NCI-H1048 (cell line): ENCODE measurements around the gene BIRC2.

Source experiments
- DNase-seq: peaks from one replicate; lab custom pipeline; 2025; lab: John Stamatoyannopoulos, UW

The BIRC2 gene

DNA sequence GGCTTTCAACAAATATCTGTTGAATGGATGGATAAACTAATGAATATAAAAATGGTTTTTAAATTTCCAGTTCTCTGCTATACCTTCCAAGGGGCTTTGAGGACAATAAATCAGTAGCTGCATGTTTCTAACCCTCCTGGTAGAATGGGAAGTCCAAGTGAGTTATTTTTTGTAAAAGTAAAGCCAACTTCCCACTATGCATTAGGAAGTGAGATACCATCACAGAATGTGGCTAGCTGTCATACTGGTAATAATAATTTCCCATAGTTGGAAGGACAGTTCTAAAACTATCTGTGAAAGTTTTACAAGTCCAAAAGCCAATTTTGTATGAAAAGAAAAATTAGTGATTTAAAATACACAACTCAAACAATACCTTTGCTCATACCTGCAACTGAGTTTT, 55.5 kb downstream of the BIRC2 start:
- DNase-seq = no peak

DNA sequence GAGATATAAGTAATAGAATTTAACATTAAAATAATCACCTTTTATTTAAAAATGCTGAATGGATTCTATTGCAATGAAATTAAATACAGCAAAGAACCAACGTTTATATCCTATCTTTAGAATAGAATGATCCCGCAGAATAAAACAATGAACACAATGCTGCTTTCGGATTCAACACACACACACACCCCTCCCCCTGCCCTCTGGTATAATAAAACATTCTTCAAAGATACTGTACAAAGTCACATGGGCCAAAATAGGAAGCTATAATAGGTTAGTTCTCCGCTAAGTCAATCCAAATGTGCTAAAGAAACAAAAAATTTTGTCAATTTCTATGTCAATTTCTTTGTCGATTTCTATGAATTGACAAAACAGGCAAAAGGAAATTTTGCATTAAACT, 58.5 kb downstream of the BIRC2 start:
- no peak for DNase-seq

DNA sequence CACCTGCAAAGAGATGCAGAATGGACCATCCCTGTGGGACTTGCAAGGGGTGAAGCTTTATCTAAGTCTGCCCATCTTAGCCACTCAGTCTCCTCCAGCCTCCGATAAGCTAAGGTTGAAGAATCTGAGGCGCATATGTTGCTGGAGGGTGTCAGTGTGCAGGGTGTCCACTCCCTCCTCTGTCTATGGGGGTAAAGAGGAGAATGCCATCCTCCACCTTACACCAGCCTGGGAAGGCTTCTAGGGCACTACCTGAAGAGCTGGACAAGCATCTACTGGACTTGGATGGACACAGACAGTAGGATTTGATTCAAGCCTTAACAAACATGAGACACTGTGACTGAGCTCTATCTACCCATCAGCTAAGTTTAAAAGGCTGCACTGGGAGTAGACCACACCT, 59.1 kb downstream of the BIRC2 start:
- DNase-seq = no peak

DNA sequence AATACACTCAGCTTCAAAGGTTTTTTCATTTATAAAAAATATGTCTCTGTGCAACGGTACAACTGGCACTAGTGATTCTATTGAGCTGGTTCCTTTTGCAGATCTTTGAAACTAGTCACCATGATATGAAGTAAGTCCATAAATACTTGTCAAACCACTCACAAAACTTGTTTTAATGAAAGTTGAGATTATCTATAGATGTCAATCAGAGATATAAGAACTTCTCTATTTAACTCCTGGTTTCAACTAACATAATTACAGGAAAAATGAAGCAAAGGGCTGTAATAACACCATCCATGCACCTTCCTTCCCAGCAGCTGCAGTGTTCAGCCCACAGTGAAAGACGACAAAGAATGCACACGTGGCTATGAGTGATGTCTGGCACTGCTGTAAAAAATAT, 60.9 kb downstream of the BIRC2 start:
- DNase-seq = no peak

DNA sequence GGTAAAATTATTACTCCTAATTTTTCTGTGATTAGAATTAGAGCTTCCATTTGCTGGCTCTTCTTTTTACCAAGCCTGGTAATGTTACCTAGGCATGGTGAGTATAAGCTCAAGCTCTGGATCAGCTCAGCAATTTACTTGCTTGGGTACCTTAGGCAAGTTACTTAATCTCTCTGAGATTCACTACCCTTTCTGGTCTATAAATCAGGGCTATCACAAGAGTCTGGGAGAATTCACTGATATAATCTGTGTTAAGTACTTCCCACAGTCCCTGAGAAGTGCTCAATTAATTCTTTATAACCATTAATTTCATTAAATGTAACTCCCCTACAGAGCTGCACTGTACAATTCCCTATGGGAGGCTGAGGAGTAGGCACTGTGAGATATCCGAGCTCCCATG, 61.3 kb downstream of the BIRC2 start:
- DNase-seq = no peak

DNA sequence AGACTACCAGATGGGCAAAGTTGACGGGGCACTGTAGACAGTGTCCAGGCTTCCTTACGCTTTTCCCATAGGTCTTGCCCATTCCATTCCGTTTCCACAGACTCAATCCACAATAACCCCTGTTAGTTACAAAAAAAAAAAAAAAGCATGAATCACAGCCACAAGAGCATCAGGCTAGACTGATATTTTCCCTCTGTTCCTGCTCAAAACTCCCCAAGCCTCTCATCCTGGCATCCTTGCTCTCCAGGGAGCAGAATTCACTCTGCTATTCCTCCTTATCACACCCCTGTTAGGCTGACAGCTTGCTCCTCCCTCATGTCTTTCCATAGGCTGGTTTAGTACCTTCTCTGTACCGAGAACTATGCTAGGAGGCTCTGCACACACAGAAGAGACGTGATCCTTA, 63.4 kb downstream of the BIRC2 start:
- no peak for DNase-seq

DNA sequence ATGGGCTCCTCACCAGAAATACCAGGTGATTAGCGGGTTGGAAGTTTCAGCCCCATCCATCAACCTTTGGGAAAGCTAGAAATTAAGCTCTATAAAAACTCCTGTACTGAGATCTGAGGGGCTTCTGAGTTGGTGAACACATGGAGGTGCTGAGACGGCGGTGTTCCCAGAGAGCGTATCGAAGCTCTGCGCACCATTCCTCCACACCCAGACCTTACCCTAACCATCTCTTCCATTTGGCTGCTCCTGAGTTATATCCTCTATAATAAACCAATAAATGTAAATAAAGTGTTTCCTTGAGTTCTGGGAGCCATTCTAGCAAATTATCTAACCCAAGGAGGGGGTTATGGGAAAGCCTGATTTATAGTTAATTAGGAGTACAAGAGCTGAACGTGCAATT, 64.1 kb downstream of the BIRC2 start:
- DNase-seq = no peak

DNA sequence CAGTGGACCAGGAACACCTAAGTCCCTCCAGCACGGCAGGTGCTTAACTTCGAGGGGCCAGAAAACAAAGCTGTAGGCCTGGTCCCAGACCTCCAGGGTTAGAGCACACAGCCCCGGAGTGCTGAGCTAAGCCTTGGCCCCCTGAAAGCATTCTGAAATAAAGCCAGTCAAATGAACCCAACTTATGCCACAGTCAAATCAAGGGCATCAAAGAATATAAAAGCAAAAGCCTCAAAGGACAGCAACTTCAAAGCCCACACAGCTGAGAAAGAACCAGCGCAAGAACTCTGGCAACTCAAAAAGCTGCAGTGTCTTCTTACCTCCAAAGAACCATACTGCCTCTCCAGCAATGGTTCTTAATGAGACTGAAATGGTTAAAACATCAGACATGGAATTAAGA, 66.5 kb downstream of the BIRC2 start:
- DNase-seq = no peak

DNA sequence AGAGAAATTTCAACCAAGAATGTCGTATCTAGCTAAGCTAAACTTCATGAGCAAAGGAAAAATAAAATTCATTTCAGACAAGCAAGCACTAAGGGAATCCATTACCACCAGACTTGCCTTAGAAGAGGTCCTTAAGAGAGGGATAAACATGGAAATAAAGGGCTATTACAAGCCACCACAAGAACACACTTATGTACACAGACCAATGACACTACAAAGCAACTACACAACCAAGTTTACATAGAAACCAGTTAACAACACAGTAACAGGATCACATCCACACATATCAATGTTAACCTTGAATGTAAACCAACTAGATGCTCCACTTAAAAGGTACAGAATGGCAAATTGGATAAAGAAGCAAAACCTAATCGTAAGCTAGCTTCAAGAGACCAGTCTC, 67.5 kb downstream of the BIRC2 start:
- DNase-seq = no peak

DNA sequence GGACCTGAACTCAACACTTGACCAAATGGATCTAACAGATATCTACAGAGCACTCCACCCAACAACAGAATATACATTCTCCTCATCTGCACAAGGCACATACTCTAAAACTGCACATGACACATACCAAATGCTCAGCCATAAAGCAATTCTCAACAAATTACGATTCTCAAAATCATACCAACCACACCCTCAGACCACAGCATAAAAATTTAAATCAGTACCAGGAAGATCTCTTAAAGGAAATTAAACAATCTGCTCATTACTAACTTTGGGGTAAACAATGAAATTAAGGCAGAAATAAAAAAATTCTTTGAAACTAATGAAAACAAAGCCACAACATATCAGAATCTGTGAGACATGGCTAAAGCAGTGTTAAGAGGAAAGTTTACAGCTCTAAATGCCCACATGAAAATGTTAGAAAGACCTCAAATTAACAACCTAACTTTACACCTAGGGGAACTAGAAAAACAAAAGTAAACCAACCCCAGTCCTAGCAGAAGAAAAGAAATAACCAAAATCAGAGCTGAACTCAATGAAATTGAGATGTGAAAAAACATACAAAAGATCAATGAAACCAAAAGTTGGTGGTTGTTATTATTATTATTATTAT, 68.4 kb downstream of the BIRC2 start:
- no peak for DNase-seq

DNA sequence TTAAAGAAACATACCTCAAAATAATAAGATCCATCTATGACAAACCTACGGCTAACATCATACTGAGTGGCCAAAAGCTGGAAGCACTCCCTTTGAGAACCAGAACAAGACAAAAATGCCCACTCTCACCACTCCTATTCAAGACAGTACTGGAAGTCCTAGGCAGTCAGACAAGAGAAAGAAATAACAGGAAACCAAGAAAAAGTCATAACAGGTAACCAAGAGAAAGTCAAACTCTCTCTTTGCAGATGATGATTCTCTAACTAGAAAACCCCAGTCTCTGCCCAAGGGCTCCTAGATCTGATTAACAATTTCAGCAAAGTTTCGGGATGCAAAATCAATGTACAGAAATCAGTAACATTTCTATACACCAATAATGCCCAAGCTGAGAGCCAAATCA, 70.0 kb downstream of the BIRC2 start:
- DNase-seq = no peak

DNA sequence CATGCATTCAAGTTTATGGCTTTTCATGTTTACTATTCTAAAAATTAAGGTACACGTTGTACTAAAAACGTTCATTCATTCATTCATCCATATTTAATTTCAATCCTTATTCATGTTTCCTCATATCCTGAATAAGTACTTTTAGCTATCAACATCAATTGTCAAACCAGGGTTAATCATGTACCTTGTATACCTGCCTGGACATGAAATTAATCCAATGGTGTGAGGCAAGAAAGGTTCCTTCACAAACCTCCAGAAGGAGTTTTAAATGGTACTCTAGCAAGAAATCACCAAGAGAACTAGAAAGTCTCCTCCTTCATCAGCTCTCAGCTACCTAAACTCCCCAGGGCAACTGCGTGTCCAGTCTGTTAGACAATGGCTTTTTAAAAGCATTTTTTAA, 72.2 kb downstream of the BIRC2 start:
- DNase-seq = no peak

DNA sequence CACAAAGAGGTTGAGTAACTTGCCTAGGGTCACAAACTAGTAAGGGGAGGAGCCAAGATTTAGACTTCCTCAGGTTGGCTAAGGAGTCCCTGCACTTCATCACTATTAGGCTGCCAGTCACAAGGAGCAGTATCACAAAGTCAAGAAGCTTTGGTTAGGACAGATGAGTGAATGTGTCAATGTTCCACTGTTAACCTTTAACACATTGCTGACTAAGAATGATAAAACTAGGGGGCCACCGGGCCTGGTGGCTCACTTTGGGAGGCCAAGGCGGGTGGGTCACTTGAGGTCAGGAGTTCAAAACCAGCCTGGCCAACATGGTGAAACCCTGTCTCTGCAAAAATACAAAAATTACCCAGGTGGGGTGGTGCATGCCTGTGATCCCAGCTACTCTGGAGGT, 73.5 kb downstream of the BIRC2 start:
- DNase-seq = no peak

DNA sequence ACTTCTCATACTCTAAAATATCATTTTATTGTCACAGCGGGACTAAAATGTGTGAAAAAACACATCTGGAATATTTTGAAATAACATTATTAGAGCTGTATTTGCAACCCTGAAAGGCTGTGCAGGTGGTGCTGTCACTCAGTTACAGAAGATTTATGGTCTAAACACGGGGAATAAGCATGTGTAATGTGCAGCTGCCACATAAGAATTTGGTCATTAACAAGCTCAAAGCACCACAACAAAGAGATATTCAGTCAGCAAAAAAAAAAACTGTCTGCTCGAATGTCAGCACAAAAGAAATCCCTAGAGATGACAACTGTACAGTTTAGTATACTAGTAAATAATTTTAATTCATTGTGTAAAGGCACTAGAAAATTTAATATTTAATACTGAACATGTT, 74.2 kb downstream of the BIRC2 start:
- DNase-seq = no peak

DNA sequence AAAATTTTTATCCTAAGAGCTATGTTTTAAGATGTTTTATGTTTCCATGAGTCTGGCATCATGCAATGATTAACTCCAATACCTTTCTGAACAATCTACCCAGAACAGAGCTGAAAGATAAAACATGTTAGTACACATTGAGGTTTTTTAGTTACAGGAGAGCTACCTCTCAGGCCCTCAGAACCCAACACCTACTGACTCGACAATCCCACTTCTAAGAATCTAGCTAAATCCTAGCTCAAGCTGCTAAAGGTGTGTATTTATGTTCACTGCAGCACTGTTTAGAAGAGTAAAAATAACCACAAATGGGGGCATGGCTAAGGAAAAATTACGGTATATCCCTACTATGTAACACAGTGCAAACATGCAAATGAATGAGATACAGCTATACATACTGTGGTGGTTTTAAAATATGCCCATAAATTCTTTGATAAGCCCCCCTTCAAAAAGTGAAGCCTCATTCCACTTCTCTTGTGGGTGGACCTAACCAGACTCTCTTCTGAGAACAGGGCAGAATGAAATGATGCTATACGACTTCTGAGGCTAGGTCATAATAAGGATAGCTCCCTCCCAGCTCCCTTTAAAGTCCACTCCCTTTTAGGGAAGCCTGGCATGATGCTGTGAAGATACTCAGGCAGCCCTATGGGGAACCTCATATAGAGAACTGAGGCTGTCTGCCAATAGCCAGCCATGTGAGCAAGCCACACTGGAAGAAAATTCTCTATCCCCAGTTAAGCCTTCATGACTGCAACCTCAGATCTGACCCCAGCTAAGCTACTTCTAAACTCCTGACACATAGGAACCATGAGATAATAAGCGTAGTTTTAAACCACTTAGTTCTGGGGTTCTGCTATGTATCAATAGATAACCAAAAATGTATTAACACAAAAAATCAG, 76.1 kb downstream of the BIRC2 start:
- no peak for DNase-seq

DNA sequence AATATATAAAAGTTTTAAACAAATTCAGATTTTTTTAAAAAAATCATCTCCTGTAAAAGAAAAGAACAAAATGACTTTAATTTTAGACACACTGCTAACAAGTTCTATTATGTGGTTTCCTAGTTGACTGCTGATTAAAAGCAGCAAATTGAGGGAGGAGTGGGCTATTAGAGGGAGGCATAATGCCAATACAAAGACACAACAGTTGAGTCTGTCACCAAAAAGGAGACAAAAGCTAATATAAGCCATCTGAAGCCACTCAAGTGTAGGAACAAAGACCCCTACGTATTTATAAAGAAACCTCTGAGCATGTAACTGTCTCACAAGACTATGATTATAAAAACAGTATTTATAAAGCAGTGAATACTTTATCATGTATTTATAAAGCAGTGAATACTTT, 76.9 kb downstream of the BIRC2 start:
- DNase-seq = no peak

DNA sequence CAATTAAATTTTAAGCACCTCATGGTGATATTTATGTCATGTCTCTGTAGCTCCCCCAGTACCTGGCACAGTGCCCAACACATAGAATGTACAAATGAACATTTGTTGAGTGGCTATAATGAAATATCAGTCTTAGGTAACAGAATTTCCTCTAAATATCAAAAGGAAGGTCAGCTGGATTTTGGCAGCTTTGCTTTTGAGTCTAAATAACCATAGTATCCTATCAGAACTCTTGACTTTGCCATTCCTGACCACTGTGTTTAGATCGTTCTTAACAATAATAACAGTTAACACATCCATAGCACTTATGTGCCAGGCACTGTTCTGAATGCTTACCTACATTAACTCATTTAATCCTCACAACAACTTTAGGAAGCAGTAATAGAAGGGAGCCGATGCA, 79.0 kb downstream of the BIRC2 start:
- no peak for DNase-seq

DNA sequence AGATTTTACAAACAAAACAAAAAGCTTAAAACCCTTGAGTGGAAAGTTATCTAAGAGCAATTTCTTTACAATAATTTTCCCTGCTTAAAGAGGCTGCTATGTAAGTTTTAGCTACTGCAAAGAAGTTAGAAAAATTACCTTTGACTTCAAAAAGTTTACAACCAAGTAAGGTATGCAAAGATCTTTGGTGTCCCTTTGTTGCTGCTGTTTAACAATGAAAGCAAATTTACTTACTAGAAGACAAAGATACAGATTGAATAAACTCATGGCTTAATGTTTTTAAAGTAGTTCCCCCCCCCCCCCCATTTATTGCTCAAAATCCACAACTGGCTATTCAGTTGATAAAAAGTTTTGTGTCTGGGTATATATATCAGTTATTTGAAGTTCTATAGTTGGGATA, 79.6 kb downstream of the BIRC2 start:
- no peak for DNase-seq

DNA sequence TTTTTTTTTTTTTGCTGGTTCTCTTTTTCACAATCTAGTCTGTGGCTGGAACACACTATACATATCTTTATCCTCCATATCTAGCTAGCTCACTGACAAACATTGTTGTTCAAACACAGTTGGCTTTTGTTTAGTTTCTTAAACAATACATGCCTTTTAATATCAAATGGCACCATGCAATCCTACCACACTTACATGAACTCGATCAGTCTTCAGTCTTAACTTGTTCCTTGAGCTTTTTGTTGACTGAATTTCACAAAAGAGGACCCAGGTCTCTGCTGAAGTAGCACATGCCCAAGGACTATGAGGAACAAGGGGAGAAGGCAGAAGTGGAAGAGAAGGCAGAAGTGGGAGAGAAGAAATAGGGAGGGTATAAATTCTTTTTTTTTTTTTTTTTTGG, 80.1 kb downstream of the BIRC2 start:
- no peak for DNase-seq
